ENCODE data around the gene ZFY.

- TF ChIP-seq POLR2AphosphoS5 (IDR thresholded peaks at IDR 0.05; ENCODE audit: low read depth, low read length): no peak
- TF ChIP-seq, protein P1, sequence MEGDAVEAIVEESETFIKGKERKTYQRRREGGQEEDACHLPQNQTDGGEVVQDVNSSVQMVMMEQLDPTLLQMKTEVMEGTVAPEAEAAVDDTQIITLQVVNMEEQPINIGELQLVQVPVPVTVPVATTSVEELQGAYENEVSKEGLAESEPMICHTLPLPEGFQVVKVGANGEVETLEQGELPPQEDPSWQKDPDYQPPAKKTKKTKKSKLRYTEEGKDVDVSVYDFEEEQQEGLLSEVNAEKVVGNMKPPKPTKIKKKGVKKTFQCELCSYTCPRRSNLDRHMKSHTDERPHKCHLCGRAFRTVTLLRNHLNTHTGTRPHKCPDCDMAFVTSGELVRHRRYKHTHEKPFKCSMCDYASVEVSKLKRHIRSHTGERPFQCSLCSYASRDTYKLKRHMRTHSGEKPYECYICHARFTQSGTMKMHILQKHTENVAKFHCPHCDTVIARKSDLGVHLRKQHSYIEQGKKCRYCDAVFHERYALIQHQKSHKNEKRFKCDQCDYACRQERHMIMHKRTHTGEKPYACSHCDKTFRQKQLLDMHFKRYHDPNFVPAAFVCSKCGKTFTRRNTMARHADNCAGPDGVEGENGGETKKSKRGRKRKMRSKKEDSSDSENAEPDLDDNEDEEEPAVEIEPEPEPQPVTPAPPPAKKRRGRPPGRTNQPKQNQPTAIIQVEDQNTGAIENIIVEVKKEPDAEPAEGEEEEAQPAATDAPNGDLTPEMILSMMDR (IDR thresholded peaks at IDR 0.05): no peak
- no peak for TF ChIP-seq REST (IDR thresholded peaks at IDR 0.05; ENCODE audit: insufficient read depth in 1 of 2, low read depth in 2 of 2, low read length in 1 of 2)
These were observed 1.2 kb downstream of the ZFY start for GRCh38 chrY:2936436-2936750.

Measured in Panc1 (cell line).